GM15510 (cell line): Measurements from ENCODE around the gene CLDN25.

Source experiments
- POLR2A ChIP-seq: IDR thresholded peaks from 3 replicates; pipeline ENCODE4 v1.6.1; 2011; ENCODE audit warnings: borderline replicate concordance; ENCODE audit not compliant: insufficient read length; ENCODE audit errors: extremely low read depth

Gene CLDN25

DNA sequence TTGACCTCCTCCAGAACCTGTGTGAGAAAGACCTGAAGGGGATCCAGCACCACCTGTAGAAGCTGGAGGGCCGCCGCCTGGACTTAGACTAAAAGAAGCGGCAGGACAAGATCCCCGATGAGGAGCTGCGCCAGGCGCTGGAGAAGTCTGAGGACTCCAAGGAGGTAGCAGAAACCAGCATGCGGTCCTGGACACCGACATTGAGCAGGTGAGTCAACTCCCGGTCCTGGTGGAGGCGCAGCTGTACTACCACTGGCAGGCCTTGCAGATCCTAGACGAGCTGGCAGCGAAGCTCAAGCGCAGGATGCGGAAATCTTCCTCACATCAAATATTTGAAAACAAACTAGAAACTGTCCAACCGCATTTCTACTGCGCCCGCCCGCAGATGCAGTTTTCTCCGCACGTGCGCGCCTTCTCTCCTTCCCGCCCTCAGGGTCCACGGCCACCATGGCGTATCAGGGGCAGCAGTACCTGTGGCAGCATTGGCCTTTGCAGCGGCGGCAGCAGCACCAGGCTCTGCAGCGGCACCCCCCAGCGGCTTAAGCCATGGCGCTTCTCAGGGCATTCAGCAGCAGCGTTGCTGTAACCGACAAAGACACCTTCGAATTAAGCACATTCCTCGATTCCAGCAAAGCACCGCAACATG is 10.2 kb downstream of the CLDN25 start:
- TF ChIP-seq POLR2A: no peak

DNA sequence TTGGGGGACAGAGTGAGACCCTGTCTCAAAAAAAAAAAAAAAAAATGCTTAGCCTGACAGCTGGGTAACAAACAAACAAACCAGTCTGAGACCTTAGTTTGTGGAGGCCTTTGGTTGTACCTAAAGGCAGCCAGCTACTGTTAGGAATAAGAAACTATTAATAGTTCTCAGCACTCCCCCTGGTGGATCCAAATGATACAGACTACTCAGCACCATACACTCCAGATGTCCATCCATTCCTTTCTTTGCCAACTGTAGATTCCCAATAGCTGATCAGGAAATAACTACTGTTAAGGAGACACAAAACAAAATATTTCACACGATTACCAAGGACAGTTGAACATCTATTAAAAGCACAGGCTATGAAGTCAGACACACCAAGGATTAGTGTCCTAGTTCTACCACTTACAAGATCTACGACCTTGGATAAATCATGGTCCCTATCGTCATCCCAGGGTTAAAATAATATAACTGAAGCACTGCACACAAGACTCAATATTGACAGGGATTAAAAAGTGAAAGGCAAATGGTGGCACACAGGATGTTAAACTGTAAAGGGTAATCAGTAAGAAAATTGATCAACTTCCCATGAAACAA is 17.2 kb downstream of the CLDN25 start:
- TF ChIP-seq POLR2A: no peak

DNA sequence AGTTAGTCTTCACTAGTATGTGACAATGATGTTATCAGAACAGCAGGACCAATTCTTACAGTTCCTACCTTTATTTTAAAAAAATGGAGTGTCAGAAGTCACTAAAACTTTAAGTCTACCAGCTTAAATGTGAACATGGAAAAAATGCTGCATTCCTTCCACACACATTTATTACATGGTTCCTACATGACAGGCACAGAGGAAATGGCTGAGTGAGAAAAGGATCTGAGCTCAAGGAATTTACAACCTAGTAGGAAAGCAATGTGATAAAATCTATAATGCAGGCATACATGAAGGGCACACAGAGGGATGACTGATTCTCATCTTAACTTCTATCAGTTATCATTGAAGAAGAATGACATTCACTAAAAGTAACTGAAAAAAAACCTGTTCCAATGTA is 23.0 kb downstream of the CLDN25 start:
- TF ChIP-seq POLR2A: no peak

DNA sequence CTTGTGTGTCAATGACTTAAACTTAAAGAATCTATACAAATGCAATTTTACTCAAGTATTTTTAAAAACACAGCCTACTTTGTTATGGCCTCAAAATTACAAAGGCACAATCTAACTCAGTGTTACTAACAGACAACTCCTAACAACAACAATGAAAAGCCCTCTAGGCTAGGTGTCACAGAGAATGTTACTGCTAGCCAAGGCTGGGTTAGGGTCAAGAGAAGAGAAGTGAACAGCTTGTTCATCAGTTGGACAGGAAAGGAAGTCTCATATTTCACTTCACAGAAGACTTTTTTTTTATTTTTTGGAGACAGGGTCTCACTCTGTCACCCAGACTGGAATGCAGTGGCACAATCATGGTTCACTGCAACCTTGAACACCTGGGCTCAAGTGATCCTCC is 26.0 kb downstream of the CLDN25 start:
- no peak for TF ChIP-seq POLR2A

DNA sequence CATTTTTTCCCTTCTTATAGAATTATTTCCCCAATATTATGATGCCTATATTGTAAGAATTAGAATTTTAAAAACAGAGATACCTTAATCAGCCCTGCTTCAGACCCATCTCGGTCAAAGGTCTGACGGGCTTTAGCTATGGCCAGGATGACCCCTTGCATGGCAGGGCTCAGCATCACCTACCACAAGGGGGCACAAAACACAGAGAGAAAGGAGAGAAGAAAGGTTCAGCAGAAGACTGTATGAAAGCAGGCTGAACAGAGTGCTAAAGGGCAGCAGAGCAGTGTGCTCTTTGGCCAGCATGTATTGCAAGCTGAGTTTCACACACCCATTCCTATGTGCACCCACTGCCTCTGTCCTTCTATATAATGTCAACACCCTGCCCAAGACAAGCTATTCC is 26.8 kb downstream of the CLDN25 start:
- TF ChIP-seq POLR2A: no peak

DNA sequence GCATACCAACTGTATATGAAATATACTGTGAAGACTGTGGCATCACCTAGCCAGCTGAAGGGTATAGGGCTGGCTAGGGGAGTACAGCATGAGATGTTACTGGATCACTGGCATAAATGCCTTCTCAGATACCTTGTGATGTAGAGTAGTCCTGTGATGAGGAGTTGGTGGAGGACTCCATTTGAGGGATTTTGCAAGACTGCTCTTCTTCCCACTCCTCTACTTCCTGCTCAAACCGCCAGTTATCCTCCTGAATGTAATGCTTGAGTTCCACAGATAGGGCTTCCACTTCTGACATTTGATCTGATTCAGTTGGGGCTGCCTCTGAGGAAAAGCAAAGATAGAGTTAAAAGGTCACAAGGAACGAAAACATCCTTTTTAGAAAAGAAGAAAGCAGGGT is 29.3 kb downstream of the CLDN25 start:
- no peak for TF ChIP-seq POLR2A

DNA sequence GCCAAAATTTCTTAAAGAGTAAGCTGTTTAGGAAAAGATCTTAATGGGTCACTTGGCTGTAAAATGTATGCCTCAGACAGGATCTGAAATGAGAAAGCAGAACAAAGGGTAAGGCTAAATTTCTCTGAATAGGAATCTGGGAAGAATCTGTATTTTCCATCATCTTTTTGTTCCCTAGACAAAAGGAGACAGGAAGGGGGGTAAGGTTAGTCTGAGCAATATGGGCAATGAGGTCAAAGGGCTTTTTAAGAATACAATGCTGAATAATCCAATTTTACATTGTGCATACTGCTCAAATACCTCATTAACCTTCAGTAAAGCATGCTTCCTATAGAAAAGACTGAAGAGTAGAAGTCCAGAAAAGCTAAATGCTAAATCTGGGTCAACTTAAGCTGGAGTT is 34.6 kb downstream of the CLDN25 start:
- no peak for TF ChIP-seq POLR2A

DNA sequence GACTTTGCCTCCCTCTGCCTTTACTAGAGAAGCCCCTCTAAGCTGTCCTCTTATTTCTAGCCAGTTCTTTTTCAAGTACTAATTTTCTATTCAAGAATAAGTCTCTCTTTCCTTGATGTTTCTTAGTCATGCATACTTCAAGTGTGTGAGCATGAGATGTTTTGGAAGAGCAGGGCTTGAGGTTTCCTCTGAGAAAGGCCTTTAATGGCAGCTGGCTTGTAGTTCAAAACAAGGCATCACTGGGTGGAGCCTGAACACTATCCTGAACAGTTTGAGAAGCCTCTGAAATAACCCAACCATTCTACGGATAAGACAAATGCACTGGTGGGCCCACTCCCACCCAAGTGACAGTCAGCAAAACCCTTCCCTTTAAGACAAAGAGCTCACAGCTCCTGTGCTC is 37.6 kb downstream of the CLDN25 start:
- TF ChIP-seq POLR2A: no peak

DNA sequence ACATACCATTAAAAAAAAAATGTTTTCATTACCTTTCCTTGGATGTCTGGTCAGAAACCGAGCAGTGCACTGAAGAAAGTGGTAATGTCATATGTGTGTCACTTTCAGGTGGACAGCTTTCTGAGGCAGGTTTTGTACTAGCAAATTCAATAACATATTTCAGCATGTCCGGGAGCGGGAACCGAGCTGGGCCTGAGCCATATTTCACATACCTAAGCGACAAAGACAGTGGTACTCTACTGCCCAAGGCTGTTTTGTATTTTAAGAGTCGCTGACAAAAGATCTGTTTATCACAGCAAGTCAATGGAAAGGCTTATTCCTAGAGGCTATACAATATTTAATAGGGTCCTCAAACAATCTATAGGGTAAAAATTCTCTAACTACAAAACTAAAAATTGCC is 38.0 kb downstream of the CLDN25 start:
- TF ChIP-seq POLR2A: no peak

DNA sequence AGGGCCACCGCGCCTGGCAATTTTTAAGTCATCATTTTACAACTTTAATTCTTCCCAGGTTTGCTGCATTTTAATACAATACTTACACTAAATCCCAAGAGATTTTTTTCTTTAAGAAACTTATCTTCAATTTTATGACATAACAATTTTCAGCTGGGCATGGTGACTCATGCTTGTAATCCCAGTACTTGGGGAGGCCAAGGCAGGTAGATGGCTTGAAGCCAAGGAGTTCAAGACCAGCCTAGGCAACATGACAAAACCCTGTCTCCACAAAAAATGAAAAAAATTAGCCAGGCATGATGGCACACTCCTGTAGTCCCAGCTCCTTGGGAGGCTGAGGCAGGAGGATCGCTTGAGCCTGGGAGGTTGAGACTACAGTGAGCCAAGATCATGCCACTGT is 38.8 kb downstream of the CLDN25 start:
- TF ChIP-seq POLR2A: no peak

DNA sequence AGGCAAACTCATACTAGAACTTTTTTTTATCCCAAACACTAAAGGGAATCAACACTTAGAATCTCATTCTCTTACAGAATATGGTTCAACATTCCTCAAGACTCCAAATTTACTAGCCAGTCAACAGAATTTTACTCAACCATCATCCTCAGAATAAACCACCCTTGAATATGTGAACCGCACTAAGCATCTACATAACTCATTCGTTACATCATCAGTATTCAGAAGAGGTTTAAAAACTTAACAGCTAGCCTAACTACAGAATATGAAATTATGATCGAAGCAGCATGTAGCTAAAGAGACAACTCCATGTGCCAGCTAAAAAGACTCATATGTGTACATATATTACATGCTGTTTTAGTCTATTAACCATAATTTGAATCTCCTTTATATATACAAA is 47.9 kb downstream of the CLDN25 start:
- no peak for TF ChIP-seq POLR2A

DNA sequence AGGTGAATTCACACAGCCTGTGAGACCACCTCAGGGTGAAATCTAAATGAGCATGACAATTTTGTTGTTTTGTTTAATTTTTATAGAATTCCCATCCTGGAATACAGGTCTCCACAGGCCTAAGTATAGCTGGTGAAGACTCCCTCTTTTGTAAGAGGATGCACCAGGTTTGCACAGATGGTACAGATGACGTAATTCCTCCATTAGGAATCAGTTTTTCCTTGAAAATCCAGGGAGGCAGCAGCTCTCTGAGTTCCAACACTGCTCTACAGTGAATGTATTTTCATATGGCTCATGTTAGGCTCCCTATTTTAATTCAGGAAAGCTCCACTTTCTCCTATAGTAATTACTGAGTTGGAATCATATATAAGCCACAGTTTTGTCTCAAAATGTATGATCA is 48.6 kb downstream of the CLDN25 start:
- no peak for TF ChIP-seq POLR2A

DNA sequence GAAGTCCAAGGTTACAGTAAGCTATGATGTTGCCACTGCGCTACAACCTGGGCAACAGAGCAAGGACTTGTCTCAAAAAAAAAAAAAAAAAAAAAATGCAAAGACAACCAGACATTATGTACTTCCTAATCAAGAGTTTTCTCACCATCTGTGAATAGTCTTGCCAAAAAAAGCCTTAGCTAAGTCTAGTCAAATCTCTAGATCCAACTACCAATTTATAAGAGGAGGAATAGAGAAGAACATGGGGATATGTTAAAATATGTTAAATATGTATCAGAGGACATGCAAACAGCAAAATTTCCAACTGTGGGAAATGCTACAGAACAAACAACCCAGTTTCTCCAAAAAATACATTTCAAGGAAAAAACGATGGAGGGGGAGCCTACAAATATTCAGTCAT is 50.2 kb downstream of the CLDN25 start:
- TF ChIP-seq POLR2A: no peak
